ENCODE data around the gene KIF25. TPM values are rescaled to one million over a fixed set of nuclear protein-coding genes. Genes with fewer than 3 reads are reported as not detected.

Gene KIF25
- total RNA-seq, 1 experiment from 2014 or later, result not detected

- Histone ChIP-seq H3K27me3 (replicated peaks) (no peaks in the 10 kb centered on the region), H3K9me3 (replicated peaks) (no peaks in the 10 kb centered on the region), H3K27ac (no peak overlapping the region), H3K4me1 (replicated peaks) (peaks cover 10% of the 10 kb centered on the region), H3K36me3 (no peaks in the 10 kb centered on the region), H3K4me3 (no peak overlapping the region)
- no peak for DNase-seq (ENCODE audit: low read depth in 1 of 2, low spot score in 2 of 2)
These were observed 27.6 kb downstream of the KIF25 start for GRCh38 chr6:168024951-168025510.

DNA sequence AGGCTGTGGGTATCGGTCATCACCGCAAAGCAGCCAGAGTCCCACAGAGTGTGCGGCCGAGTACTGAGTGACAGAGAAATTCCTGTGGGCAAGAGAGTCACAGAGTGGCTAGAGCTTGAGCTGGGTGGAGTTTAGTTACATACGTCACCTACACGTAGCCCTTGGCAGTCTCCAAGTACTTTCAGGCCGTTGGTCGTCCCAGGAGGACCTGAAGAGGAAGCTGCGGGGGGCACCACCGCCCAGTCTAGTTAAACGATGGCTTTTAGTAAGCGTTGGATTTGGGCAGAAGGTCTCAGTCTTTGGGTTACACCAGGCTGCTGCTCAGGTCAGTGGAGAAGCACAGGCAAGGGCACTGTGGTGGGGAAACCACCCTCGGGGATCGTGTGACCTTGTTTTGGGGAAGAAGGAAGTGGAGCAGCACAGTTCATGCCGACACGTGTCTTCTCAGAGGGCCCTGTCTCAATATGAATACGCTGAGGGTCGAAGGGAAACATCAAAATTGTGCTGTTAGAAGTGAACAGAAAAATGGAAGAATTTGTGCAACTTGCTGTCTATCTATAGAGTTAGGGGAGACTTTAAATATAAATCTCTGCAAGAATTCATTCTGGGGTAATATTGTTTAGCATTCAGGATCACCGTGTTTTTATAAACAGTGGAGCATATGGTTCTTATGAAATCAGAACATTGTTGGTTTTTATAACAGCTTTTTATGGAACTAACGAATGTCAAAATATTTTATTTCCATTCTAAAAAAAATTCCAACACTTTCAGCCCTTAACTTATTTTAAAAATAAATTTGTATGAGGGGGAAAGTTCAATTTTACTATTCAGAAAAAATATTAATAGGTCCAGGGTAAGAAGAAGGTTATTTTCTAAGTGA lies 28.6 kb downstream of the KIF25 start:
- Histone ChIP-seq H3K4me3 (no peak overlapping the region), H3K36me3 (no peaks in the 10 kb centered on the region), H3K9me3 (replicated peaks) (no peaks in the 10 kb centered on the region), H3K4me1 (replicated peaks) (peaks cover 13% of the 10 kb centered on the region), H3K27ac (no peak overlapping the region), H3K27me3 (replicated peaks) (no peaks in the 10 kb centered on the region)
- DNase-seq (ENCODE audit: low read depth in 1 of 2, low spot score in 2 of 2), result no peak

GRCh38 chr6:168026925-168027324 lies 29.5 kb downstream of the KIF25 start:
- DNase-seq (ENCODE audit: low read depth in 1 of 2, low spot score in 2 of 2), result no peak
- H3K36me3 ChIP-seq, result no peaks in the 10 kb centered on the region
- H3K4me3 ChIP-seq, result no peak overlapping the region
- H3K27me3 ChIP-seq (replicated peaks), result no peaks in the 10 kb centered on the region
- no peaks in the 10 kb centered on the region for H3K9me3 ChIP-seq (replicated peaks)
- H3K4me1 ChIP-seq (replicated peaks), result peaks cover 22% of the 10 kb centered on the region
- no peak overlapping the region for H3K27ac ChIP-seq

DNA sequence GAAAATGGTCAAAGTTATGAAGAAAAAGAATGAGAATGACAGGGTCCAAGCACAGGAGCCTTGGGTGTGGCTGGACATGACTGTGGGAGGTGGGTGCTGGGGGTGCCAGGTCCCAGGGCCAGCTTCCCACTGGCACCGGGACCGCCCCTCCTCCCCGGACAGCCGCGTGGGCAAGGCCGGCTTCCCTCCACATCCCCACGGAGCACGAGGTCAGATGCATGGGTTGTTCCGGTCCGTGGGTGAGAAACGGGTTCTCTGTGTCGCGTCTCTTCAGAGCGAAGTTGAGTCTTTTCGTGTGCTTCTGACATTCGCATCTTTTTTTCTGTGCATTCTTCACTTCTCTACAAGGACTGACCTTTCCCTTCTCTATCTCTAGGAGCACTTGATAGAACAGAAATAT lies 30.1 kb downstream of the KIF25 start:
- DNase-seq (ENCODE audit: low read depth in 1 of 2, low spot score in 2 of 2), result no peak
- no peaks in the 10 kb centered on the region for H3K27me3 ChIP-seq (replicated peaks)

DNA sequence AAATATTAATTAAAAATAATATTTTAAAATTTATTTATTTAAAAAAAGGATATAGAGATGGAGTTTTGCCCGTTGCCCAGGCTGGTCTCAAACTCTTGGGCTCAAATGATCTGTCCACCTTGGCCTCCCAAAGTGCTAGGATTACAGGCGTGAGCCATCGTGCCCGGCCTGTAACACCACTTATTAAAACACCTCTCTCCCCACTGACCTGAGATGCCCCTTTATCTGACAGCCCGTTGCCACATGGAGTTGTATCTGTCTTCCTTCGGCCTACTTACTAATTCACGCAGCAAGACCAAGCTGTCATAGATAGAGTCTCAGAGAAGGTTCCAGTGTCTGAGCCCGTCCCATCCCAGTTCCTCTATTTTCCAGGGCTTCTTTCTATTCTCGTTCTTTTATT lies 30.7 kb downstream of the KIF25 start:
- no peak for DNase-seq (ENCODE audit: low read depth in 1 of 2, low spot score in 2 of 2)
- H3K4me1 ChIP-seq (replicated peaks), result peaks cover 33% of the 10 kb centered on the region
- H3K36me3 ChIP-seq, result no peaks in the 10 kb centered on the region
- no peak overlapping the region for H3K4me3 ChIP-seq
- no peaks in the 10 kb centered on the region for H3K27me3 ChIP-seq (replicated peaks)
- H3K27ac ChIP-seq, result no peak overlapping the region
- H3K9me3 ChIP-seq (replicated peaks), result no peaks in the 10 kb centered on the region

More for the DNA sequence above, 30.1 kb downstream of the KIF25 start:
- H3K4me1 ChIP-seq (replicated peaks), result peaks cover 28% of the 10 kb centered on the region
- H3K27ac ChIP-seq, result no peak overlapping the region
- no peaks in the 10 kb centered on the region for H3K9me3 ChIP-seq (replicated peaks)
- no peak overlapping the region for H3K4me3 ChIP-seq
- H3K36me3 ChIP-seq, result no peaks in the 10 kb centered on the region

GRCh38 chr6:168029459-168030217 lies 32.2 kb downstream of the KIF25 start:
- no peak overlapping the region for H3K4me3 ChIP-seq
- DNase-seq (ENCODE audit: low read depth in 1 of 2, low spot score in 2 of 2), result no peak
- H3K27ac ChIP-seq, result no peak overlapping the region
- no peaks in the 10 kb centered on the region for H3K27me3 ChIP-seq (replicated peaks)
- no peaks in the 10 kb centered on the region for H3K36me3 ChIP-seq
- H3K9me3 ChIP-seq (replicated peaks), result no peaks in the 10 kb centered on the region
- H3K4me1 ChIP-seq (replicated peaks), result peaks cover 29% of the 10 kb centered on the region

DNA sequence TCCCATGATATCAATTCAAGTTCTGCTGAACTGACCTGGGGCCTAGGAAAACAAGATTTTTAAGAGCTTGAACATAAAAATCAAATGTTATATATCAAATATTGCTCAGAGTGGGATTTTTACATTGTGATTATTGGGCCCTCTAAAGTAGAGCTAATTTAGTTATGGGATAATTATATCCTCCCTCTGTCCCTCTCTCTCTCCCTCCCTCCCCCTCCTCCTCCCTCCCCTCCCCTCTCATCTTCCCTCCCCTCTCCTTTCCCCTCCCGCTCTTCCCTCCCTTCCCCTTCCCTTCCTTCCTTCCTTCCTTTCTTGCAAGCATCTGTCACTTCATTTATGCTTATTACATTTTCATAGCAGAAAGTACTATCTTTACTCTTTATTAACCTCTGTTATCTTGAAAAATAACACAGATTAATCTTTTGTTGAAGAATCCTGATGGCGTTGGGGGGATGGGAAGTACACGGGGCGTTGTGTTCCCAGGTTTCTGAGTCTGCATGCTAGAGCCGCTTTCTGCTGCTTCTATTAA lies 32.8 kb downstream of the KIF25 start:
- Histone ChIP-seq H3K4me1 (replicated peaks) (peaks cover 27% of the 10 kb centered on the region), H3K9me3 (replicated peaks) (no peaks in the 10 kb centered on the region), H3K4me3 (no peak overlapping the region), H3K27ac (no peak overlapping the region), H3K36me3 (no peaks in the 10 kb centered on the region), H3K27me3 (replicated peaks) (no peaks in the 10 kb centered on the region)
- no peak for DNase-seq (ENCODE audit: low read depth in 1 of 2, low spot score in 2 of 2)

GRCh38 chr6:168030908-168031307 lies 33.4 kb downstream of the KIF25 start:
- Histone ChIP-seq H3K27ac (no peak overlapping the region), H3K27me3 (replicated peaks) (no peaks in the 10 kb centered on the region), H3K36me3 (no peaks in the 10 kb centered on the region), H3K4me1 (replicated peaks) (peaks cover 33% of the 10 kb centered on the region), H3K9me3 (replicated peaks) (0 out of 2 replicates have a peak, but pooled peaks cover 4% of the 10 kb centered on the region), H3K4me3 (no peak overlapping the region)
- DNase-seq (ENCODE audit: low read depth in 1 of 2, low spot score in 2 of 2), result no peak

GRCh38 chr6:168031411-168031971 lies 34.0 kb downstream of the KIF25 start:
- Histone ChIP-seq H3K27ac (peak overlapping the region; percentile 84), H3K4me3 (no peak overlapping the region), H3K36me3 (no peaks in the 10 kb centered on the region), H3K9me3 (replicated peaks) (0 out of 2 replicates have a peak, but pooled peaks cover 4% of the 10 kb centered on the region), H3K27me3 (replicated peaks) (no peaks in the 10 kb centered on the region), H3K4me1 (replicated peaks) (peaks cover 39% of the 10 kb centered on the region)
- no peak for DNase-seq (ENCODE audit: low read depth in 1 of 2, low spot score in 2 of 2)

DNA sequence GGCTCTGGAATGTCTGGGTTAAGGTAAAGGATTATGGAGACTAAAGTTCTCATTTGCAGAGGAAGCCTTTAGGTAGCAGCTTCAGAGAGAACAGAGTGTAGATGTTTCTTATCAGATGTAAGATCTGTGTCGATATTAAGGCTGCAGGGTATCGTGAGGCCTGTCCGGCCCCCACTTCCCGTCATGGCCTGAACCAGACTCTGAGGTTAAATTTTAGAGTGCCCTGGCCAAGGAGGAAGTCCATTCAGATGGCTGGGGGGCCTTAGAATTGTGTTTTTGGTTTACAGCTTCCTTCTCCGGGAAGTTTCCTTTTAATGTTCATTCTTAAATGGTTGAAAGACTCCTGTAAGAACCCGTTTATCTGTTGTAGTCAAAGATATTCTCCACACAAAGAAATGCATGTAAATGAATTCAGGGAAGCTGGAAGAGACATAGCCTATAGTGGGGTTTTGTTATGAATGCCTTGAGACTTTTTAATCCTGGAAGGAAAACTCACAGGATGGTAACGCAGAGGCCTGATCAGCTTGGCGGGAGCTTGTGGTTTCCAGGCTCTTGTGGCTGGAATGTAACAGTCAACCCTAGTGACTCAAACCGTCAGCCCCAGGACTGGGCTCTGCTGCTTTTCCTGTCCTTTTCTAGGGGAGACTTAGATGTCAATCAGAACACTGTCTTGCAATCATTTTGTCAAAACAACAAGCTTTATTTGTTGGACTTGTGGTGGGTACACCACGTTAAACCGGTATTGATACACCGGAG lies 34.7 kb downstream of the KIF25 start:
- Histone ChIP-seq H3K36me3 (no peaks in the 10 kb centered on the region), H3K27ac (peak overlapping the region; percentile 84), H3K4me3 (no peak overlapping the region), H3K27me3 (replicated peaks) (no peaks in the 10 kb centered on the region), H3K4me1 (replicated peaks) (peaks cover 42% of the 10 kb centered on the region), H3K9me3 (replicated peaks) (0 out of 2 replicates have a peak, but pooled peaks cover 4% of the 10 kb centered on the region)
- DNase-seq (ENCODE audit: low read depth in 1 of 2, low spot score in 2 of 2), result peak; percentile 80 to 86

DNA sequence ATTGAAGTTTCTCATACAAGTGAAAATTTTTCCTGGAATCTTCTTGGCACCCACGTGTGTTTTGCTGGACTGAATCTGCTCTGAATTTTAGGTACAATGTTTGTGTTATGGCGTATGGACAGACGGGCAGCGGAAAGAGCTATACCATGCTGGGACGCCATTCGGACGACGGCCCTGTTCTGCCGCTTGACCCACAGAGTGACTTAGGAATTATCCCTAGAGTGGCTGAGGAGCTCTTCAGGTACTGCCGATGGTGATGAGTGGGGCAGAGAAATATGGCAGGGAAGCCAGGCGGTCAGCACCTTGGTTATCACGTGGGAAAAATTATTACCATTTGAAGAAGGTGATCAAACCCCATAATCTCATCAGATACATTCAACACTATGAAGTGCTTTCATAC lies 36.3 kb downstream of the KIF25 start:
- Histone ChIP-seq H3K36me3 (no peaks in the 10 kb centered on the region), H3K4me3 (no peak overlapping the region), H3K9me3 (replicated peaks) (0 out of 2 replicates have a peak, but pooled peaks cover 4% of the 10 kb centered on the region), H3K4me1 (replicated peaks) (peaks cover 42% of the 10 kb centered on the region), H3K27ac (no peak overlapping the region), H3K27me3 (replicated peaks) (no peaks in the 10 kb centered on the region)
- DNase-seq (ENCODE audit: low read depth in 1 of 2, low spot score in 2 of 2), result no peak

- DNase-seq (ENCODE audit: low read depth in 1 of 2, low spot score in 2 of 2), result no peak
- 0 out of 2 replicates have a peak, but pooled peaks cover 4% of the 10 kb centered on the region for H3K9me3 ChIP-seq (replicated peaks)
- no peaks in the 10 kb centered on the region for H3K27me3 ChIP-seq (replicated peaks)
- peak overlapping the region; percentile 61; the same call in 1 of the 2 replicates for H3K27ac ChIP-seq
- peaks cover 42% of the 10 kb centered on the region for H3K4me1 ChIP-seq (replicated peaks)
- no peak overlapping the region for H3K4me3 ChIP-seq
- H3K36me3 ChIP-seq, result no peaks in the 10 kb centered on the region
These were observed 37.1 kb downstream of the KIF25 start for GRCh38 chr6:168034537-168034936.

Measured in SJSA1 (cell line).